ENCODE measurements around the gene MAN1C1.
"Not testable (repeated sequence)": the region's sequence is repeated elsewhere in the genome, so short reads cannot be mapped to it uniquely, and the experiment has no call there.

The MAN1C1 gene

GRCh38 chr1:25636141-25636540 is 19.6 kb downstream of the MAN1C1 start:
- not testable (repeated sequence) for DNase-seq

DNA sequence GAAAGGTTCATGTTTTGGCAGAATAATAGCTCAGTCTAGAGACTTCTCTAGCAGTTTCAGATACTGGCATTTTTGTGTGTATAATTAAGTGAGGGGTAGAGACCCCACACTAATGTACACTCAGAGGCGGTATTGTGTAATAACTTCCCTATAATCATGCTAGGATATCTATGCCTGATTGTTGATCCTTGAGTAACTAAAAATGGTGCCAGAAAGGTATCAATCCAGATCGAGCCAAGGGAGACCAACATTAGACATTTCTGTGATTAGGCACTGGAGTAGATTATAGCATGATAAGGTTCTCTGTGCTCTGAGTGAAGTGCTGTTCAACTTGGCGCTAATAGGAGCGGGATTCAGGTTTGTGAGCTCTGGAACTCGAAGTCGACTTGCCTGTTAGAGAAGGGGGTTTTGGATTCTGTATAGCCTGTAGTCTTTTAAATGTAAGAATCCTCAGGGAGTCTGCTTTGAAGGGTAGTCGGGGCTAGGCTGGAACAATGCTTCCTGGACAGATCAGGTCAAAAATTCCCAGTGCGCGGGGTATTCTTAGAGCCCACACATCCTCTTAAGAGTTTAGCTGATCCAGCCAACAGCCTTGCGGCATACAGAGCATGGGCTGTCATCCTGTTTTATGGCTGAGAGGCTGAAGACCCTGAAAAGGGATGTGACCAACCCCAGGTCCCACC is 24.2 kb downstream of the MAN1C1 start:
- DNase-seq = no peak

DNA sequence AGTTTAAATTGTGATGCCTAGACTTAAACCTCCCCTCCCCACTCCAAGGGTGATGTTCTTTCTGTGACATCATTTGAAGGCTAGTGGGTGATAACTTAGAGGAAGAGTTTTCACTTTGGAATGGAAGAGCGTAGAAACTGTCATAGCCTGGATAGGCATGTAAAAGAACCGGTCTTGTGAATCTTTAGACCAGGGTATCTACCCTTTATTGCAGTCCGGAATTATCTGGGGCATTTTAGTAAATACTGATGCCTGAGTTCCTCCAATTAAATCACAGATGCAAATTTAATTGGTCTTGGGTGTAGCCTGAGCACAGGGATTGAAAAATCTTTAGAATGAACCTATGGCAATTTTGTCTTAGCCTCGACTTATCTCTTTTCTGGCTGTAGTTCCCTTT is 24.7 kb downstream of the MAN1C1 start:
- no peak for DNase-seq

DNA sequence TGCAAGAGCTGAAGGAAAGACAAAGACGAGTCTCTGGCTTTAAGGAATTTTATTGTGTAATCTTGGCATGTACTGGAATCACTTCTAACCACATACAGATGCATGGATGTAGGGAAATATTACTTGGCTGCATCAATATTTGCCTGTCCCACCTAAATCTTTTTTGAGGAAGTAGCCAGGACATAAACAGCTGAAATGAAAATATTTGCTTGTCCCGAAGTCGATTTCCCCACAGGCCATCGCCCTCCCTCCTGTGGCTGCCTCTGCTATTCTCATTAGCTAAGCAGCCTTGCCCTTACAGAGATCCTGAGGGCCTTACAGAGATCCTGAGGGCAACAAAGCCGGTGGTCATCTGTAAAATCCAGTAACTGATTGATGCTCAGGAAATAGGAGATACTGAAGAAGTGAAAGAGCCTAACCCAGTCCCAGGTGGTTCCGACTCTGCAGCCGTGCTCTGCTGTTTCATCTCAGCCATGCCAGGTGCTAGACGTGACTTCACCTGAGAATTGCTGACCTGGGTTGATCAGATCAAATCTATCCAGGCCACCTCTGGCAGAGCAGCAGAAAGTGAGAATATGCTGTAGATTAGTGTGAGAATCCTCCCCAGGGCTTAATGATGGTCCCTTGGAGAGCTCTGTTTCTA is 25.5 kb downstream of the MAN1C1 start:
- DNase-seq = no peak

DNA sequence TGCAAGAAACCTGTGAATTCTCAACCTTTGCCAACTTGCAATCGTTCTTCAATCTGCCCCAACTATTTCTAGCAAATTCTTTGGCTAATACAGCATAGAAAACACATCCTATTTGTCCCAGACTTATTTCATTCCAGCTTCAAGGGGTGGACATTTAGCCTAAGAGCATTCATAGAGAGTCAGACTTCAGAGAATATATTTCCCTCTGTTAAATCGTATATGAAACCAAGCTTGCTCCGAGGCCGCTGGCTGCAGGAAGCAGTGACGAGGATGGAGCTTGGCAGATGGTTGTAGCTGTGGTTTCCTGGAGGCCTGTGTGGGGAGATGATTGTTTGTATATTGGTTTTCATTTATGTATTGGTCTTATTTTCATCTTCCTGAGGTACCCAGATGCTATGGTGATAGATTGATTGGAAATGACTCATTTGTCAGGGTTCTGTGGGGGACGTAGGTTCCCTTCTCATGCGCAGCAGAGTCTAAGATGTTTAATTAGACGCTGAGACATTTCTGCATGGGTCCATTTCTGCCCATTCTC is 26.1 kb downstream of the MAN1C1 start:
- DNase-seq = no peak

DNA sequence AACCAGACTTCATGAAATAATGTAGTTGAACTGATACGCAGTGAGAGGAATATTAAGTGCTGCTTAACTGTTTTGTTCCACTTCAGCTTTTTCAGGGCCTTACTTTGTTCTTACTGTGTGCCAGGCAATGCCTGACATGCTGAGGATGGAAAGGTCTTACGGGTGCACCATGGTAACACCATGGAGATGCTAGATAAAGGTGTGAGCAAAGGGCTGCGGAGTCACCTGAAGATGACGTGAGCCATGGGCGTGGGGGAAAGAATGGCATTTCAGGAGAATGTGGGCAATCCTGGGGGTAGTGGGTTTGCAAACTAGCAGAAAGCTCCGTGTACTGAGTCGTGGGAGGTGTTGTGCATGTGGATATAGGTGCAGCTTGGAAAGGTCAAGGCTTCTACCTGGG is 27.3 kb downstream of the MAN1C1 start:
- no peak for DNase-seq

- DNase-seq = no peak
Observed at GRCh38 chr1:25644962-25645361, 28.4 kb downstream of the MAN1C1 start.

DNA sequence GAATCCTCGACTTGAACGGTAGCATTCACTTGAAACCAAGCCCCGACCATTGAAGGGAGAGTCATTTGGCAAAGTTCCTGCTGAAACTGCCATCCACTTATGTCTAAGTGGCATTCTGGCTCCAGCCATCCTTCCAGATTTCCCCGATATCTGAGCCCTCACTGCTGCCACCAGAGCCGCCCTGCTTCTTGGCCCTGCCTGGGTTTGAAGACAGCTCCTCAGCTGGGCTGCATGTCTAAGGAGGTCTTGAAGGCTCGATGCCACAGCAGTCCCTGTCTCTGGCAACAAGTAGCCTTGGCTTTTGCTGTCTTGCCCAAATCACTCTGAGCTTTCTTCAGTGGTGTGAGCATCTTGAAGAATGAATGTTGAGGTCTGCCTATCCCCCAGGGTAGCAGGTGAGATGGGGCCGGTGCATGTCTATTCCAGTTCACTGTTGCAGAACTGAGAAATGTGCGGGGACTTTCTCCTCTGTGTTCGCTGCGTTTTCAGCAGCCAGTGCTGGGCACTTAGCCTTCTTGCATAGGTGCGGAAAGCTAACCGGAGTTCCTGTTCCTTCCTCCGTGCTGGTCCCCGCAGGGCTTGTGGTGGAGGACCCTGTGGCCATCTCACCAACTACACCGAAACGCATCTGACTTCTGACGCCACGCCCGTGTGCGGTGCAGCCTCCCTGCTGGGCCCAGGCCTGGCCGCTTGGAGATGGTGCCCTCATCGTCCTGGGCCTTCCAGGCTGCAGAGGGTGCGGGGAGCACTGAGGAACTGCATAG is 29.2 kb downstream of the MAN1C1 start:
- DNase-seq = no peak

GRCh38 chr1:25647106-25647505 is 30.5 kb downstream of the MAN1C1 start:
- DNase-seq = no peak

DNA sequence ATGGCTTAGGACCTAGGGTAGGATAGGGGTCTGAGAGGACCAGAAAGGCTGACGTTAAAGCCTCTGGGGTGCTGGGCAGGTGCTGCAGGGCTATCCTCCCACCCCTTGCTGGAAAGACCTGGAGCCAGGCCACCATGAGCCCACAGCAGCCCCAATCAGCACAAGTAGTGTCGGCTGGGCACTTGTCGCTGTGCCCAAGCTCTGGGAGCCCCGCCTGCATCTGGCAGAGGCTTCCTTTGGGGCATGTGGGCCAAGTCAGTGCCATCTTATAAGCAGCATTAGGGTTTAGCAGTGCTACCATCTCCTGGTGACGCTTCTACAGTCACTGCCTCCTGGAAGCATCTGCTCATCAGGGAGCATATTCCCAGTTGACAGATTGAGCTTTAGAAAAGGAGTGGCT is 31.3 kb downstream of the MAN1C1 start:
- DNase-seq = no peak

GRCh38 chr1:25648681-25649440 is 32.3 kb downstream of the MAN1C1 start:
- no peak for DNase-seq

GRCh38 chr1:25649505-25650288 is 33.1 kb downstream of the MAN1C1 start:
- no peak for DNase-seq

DNA sequence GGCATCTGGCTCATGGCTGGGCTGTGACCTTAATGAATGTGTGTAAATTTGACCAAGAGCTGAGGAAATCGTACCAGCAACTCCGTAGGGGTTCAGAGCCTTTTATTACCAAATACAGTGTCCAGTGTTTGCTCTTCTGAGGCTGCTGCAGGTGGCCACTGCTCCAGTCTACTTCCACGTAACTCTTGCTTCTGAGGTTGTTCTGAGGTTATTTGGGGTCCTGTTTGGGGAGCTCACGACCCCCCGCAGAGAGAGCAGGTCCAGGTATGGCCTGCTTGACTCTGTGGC is 33.6 kb downstream of the MAN1C1 start:
- no peak for DNase-seq

- DNase-seq = no peak
Observed at GRCh38 chr1:25651036-25651640, 34.5 kb downstream of the MAN1C1 start.

GRCh38 chr1:25651824-25652741 is 35.5 kb downstream of the MAN1C1 start:
- no peak for DNase-seq

DNA sequence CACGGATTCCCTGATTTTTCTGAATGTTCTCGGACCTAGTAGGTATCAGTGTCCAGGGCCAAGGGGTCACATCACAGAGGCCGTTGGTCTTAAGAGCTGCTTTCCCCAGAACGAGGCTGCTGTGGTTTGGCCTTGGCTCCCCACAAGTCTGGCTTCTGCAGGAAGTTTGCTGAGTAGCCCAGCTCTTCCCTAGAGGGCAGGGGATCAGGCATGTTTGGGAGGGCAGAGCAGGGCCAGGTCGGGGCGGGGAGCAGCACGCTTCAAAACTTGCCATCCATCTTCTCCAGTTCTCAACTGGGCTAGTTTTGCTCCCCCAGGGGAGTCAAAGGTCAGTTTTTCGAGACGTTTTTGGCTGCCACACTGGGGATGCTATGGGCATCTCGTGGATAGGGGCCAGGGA is 37.0 kb downstream of the MAN1C1 start:
- DNase-seq = no peak

DNA sequence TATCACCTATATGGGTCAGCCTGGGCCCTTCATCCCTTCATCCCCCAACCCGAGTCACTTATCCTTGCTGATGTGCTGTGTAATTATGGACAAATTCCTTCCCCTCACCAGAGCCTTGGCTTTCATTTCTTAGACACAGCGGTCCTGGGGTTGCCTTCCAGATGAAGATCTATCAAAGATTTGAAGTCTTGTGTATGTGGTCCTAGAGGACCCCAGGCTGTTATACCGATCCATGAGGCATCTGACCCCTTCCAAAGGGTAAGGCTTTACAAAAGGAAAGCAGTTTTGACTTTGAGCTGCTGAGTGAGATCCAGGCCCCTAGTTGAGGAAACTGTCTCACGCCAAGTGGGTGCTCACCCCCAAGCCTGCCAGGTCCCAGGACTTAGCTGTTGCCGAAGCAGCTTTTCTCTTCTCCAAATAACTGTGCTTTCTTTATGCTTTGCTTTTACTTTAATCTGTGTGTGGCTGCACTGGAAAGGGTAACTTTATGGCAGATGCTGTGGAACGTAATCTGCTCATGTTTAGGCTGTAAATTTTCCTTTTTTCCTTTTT is 37.6 kb downstream of the MAN1C1 start:
- no peak for DNase-seq

DNA sequence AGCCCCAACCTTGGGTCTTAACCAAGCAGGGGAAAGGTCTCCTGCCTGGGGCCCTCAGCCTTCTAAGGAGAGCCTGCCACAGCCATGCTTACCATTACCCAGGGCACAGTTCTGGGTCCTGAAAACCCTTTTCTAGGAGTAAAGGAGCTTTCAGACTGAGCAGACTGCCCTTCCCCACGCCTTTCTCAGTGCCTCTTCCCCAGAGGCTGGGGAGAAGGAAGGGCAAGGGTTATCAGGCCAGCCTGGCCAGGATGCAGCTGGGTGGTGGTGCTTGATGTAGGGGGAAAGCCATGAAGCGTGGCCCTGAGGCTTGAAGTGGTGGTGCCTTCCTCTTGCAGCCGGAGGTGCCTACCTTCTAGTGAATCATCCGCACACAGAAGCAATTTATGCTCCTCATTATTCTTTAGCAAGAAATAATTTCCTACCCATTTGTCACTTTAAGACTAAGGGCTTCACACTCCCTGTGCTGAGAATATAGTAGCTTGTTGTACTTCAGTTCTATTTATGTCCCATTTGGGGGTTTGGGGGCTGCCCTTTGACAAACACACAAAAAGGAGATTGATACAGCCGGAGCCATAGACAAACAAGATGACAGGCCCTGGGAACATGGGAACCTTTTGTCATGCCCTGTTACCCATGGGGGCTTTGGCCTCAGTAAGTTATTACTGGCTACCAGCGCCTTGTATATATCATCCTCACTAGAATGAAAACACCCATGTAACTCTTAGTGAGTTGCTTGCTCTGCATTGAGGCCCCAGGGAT is 40.7 kb downstream of the MAN1C1 start:
- DNase-seq = no peak

GRCh38 chr1:25657883-25658760 is 41.5 kb downstream of the MAN1C1 start:
- no peak for DNase-seq

Data from activated gamma-delta T cell (primary cell).